ENCODE results near the gene SSC4D. TPM values are rescaled to one million over a fixed set of nuclear protein-coding genes. Genes with fewer than 3 reads are reported as not detected.

The SSC4D gene
- total and polyA plus RNA-seq, 2 of the 8 experiments (the other 6 are each of a cell fraction or from before 2014, with no cell fraction given): 11.8 to 27.5 TPM

- H2AK5ac ChIP-seq (ENCODE audit: low read depth, low read length): no peak overlapping the region
- H3K23ac ChIP-seq (ENCODE audit: insufficient read length): no peak overlapping the region
- H3K9me3 ChIP-seq (ENCODE audit: insufficient read depth in 2 of 2, low read depth in 1 of 2, low read length in 1 of 2): no peaks in the 10 kb centered on the region
- H2BK120ac ChIP-seq (replicated peaks; ENCODE audit: low read depth, low read length): no peak overlapping the region
- TF ChIP-seq SUZ12 (IDR thresholded peaks at IDR 0.05; ENCODE audit: low read length) (no peak), RFX5 (IDR thresholded peaks at IDR 0.05; ENCODE audit: borderline replicate concordance, low read depth, low read length) (no peak), SIN3A (conservative IDR thresholded peaks at IDR 0.05 in 1 of 2, IDR thresholded peaks at IDR 0.05 in 1 of 2; ENCODE audit: low read depth in 1 of 2, low read length in 2 of 2) (no peak), BACH1 (IDR thresholded peaks at IDR 0.05; ENCODE audit: low read length) (no peak), TAF1 (IDR thresholded peaks at IDR 0.05; ENCODE audit: low read depth, low read length) (no peak), JUN (IDR thresholded peaks at IDR 0.05; ENCODE audit: low read depth, low read length) (no peak), CBX5 (IDR thresholded peaks at IDR 0.05; ENCODE audit: low read depth, low read length) (no peak), KDM5A (IDR thresholded peaks at IDR 0.05; ENCODE audit: low read length) (no peak), SP1 (IDR thresholded peaks at IDR 0.05; ENCODE audit: low read depth, low read length) (no peak), NRF1 (IDR thresholded peaks at IDR 0.05; ENCODE audit: low read depth, low read length) (no peak), JUND (IDR thresholded peaks at IDR 0.05; ENCODE audit: low read length) (no peak), CTCF (IDR thresholded peaks at IDR 0.05; ENCODE audit: control extremely low read depth in 1 of 3, insufficient read depth in 1 of 3, low read depth in 1 of 3, low read length in 3 of 3) (no peak)
- no peak overlapping the region; the same call in 1 of the 2 replicates for H4K8ac ChIP-seq (ENCODE audit: extremely low read depth, insufficient read depth, low read length)
- peaks cover 3 to 9% (median 5%) of the 10 kb centered on the region in 4 experiments for H3K4me1 ChIP-seq (replicated peaks in 1 of 4; ENCODE audit: control insufficient read depth in 3 of 4, insufficient read depth in 4 of 4, low read length in 3 of 4)
- H3K14ac ChIP-seq (ENCODE audit: insufficient read length): no peak overlapping the region
- H3K4ac ChIP-seq (replicated peaks; ENCODE audit: insufficient read length, low read depth, low read length): no peak overlapping the region
- H3K23me2 ChIP-seq (ENCODE audit: low read depth, low read length): no peaks in the 10 kb centered on the region
- no peak overlapping the region for H2BK12ac ChIP-seq (ENCODE audit: low read depth, low read length)
- no peak overlapping the region for H4K5ac ChIP-seq (ENCODE audit: insufficient read length, low read depth, low read length)
- H3K4me2 ChIP-seq (ENCODE audit: insufficient read depth in 1 of 2, low read depth in 2 of 2, low read length in 2 of 2): no peak overlapping the region
- DNase-seq (ENCODE audit: low read depth in 1 of 2, low spot score in 2 of 2): no peak
- H3K27me3 ChIP-seq (replicated peaks in 1 of 4; ENCODE audit: control insufficient read depth in 3 of 4, extremely low read depth in 1 of 4, insufficient read depth in 3 of 4, low read length in 3 of 4): no peaks in the 10 kb centered on the region
- H3K18ac ChIP-seq (ENCODE audit: extremely low read depth, low read length): no peak overlapping the region
- H3K56ac ChIP-seq (replicated peaks; ENCODE audit: insufficient read length, low read depth, low read length): no peak overlapping the region
- CTCF ChIA-PET (ENCODE audit: partially characterized antibody): interaction anchor here (0.7 kb wide), 1 partner anchor 182 kb away, joined by 3 read pairs; no protein-coding TSS in a partner anchor
- no peak overlapping the region for H3K27ac ChIP-seq (ENCODE audit: low read depth, low read length)
- H4K20me1 ChIP-seq (replicated peaks in 1 of 2; ENCODE audit: control insufficient read depth in 1 of 2, insufficient read depth in 2 of 2, low read length in 2 of 2): no peaks in the 10 kb centered on the region
- FAIRE-seq: no peak
- POLR2A ChIA-PET (ENCODE audit: partially characterized antibody): interaction anchor here (0.7 kb wide), 1 partner anchor 20 kb away, joined by 4 read pairs; no protein-coding TSS in a partner anchor
- H3K4me3 ChIP-seq (ENCODE audit: extremely low read depth in 1 of 4, insufficient read depth in 2 of 4, low read depth in 3 of 4, low read length in 4 of 4): no peak overlapping the region
- no peak overlapping the region for H4K91ac ChIP-seq (replicated peaks; ENCODE audit: insufficient read length, low read length)
- 0 out of 2 replicates have a peak overlapping the region, but pooled peaks have one; percentile 61 for H2BK15ac ChIP-seq (ENCODE audit: low read length)
- H3K9ac ChIP-seq (replicated peaks in 1 of 4; ENCODE audit: extremely low read depth in 1 of 4, low read depth in 3 of 4, low read length in 3 of 4): no peak overlapping the region
- H2AFZ ChIP-seq (ENCODE audit: low read length): no peak overlapping the region
- 88% methylated on average over 4 of the region's 4 CpGs; no CpG with 5 or more reads in 1 of the 2 experiments for WGBS, 2 experiments (ENCODE audit: extremely low coverage in 1 of 2, insufficient coverage in 1 of 2, insufficient read length in 1 of 2, insufficient replicate concordance in 2 of 2, low coverage in 1 of 2, low lambda C conversion rate in 2 of 2, missing lambda C conversion rate in 1 of 2)
- H3K79me2 ChIP-seq (ENCODE audit: control insufficient read depth in 1 of 2, insufficient read depth in 2 of 2, low read length in 2 of 2): no peaks in the 10 kb centered on the region
- H3K36me3 ChIP-seq (ENCODE audit: control insufficient read depth in 2 of 4, insufficient read depth in 4 of 4, low read length in 3 of 4): no peaks in the 10 kb centered on the region
- H2BK20ac ChIP-seq (ENCODE audit: low read length): no peak overlapping the region
- H3K79me1 ChIP-seq (ENCODE audit: low read depth, low read length): no peaks in the 10 kb centered on the region; the same call in 1 of the 2 replicates
- H2BK5ac ChIP-seq (ENCODE audit: low read depth, low read length): no peak overlapping the region
Observed at GRCh38 chr7:76426246-76426645, 16.7 kb upstream of the SSC4D start.
